T47D (cell line): Measurements from ENCODE around the gene PPIP5K1.
A peak's percentile ranks its signal among the peaks of the same experiment; 100 is the strongest.

Experiments used
- DNase-seq, 2 experiments: peaks; one replicate each; pipeline versions ENCODE4 v3.0.0 to v3.0.0-alpha.2; 2011 to 2012; ENCODE audit warnings: low read depth in 1 of 2, low spot score in 1 of 2
- JUND ChIP-seq: IDR thresholded peaks from 2 replicates; pipeline ENCODE4 v1.6.1; 2012; ENCODE audit warnings: low read depth
- in situ Hi-C: cut with HindIII; loops from 2 replicates; pipeline ENCODE4 v1.10.0; 2016; ENCODE audit warnings: low sequenced_read_pairs, low pct_unique_long_range_greater_than_20kb

The PPIP5K1 gene

GRCh38 chr15:43505738-43506137 lies 84.3 kb downstream of the PPIP5K1 start:
- in situ Hi-C loops: no loop called here
- no peak for TF ChIP-seq JUND
- DNase-seq: no peak

- DNase-seq: no peak
- no peak for TF ChIP-seq JUND
- in situ Hi-C loops: no loop called here
These were observed 90.4 kb downstream of the PPIP5K1 start for GRCh38 chr15:43499635-43500034.

- in situ Hi-C loops: no loop called here
These were observed 91.0 kb downstream of the PPIP5K1 start for GRCh38 chr15:43498990-43499389.

GRCh38 chr15:43493703-43494472 lies 96.1 kb downstream of the PPIP5K1 start:
- TF ChIP-seq JUND: no peak
- in situ Hi-C loops: no loop called here

More at GRCh38 chr15:43498990-43499389, 91.0 kb downstream of the PPIP5K1 start:
- DNase-seq: peak in 1 of 2 experiments; percentile 14
- no peak for TF ChIP-seq JUND

GRCh38 chr15:43492673-43493601 lies 97.1 kb downstream of the PPIP5K1 start, which contains the start of gene TP53BP1:
Gene TP53BP1 (minus strand): TSS chr15:43493156. CDS start chr15:43493043, 113 bp downstream.
- peak; percentile 92 to 96 for DNase-seq
- TF ChIP-seq JUND: no peak
- in situ Hi-C loops: no loop called here

More at GRCh38 chr15:43493703-43494472, 96.1 kb downstream of the PPIP5K1 start:
- no peak for DNase-seq

GRCh38 chr15:43492266-43492665 lies 97.7 kb downstream of the PPIP5K1 start:
- in situ Hi-C loops: no loop called here
- no peak for TF ChIP-seq JUND
- DNase-seq: no peak

GRCh38 chr15:43489191-43489590 lies 100.8 kb downstream of the PPIP5K1 start:
- no peak for TF ChIP-seq JUND
- in situ Hi-C loops: no loop called here
- DNase-seq: no peak

- in situ Hi-C loops: no loop called here
- TF ChIP-seq JUND: no peak
- DNase-seq: no peak
These were observed 101.2 kb downstream of the PPIP5K1 start for GRCh38 chr15:43488790-43489189.

GRCh38 chr15:43487271-43487895 lies 102.6 kb downstream of the PPIP5K1 start:
- TF ChIP-seq JUND: no peak
- DNase-seq: no peak
- in situ Hi-C loops: no loop called here

- DNase-seq: no peak
- in situ Hi-C loops: no loop called here
- no peak for TF ChIP-seq JUND
These were observed 105.6 kb downstream of the PPIP5K1 start for GRCh38 chr15:43484455-43484854.
